Skeletal muscle cell (primary cell): ENCODE data around the gene NOL9.

ENCODE experiments used
- DNase-seq: peaks from one replicate; pipeline ENCODE4 v3.0.0-alpha.2; 2010; ENCODE audit warnings: low read depth
- H3K4me3 ChIP-seq: 2 replicates; pipeline ENCODE4 v1.5.1; 2011; ENCODE audit warnings: low read depth, mild to moderate bottlenecking, control low read depth, low read length, moderate library complexity

NOL9 gene

GRCh38 chr1:6591644-6592043 lies 37.3 kb upstream of the NOL9 start:
- H3K4me3 ChIP-seq = no peak overlapping the region
- no peak for DNase-seq

- no peak overlapping the region for H3K4me3 ChIP-seq
- DNase-seq = no peak
Measured at GRCh38 chr1:6591222-6591621, 36.9 kb upstream of the NOL9 start.

GRCh38 chr1:6590046-6590445 lies 35.7 kb upstream of the NOL9 start:
- no peak for DNase-seq
- no peak overlapping the region for H3K4me3 ChIP-seq

- no peak overlapping the region for H3K4me3 ChIP-seq
- DNase-seq = no peak
Measured at GRCh38 chr1:6588893-6589520, 34.7 kb upstream of the NOL9 start.

- DNase-seq = no peak
- H3K4me3 ChIP-seq = no peak overlapping the region
Measured at GRCh38 chr1:6588128-6588892, 34.0 kb upstream of the NOL9 start.

GRCh38 chr1:6587261-6588005 lies 33.1 kb upstream of the NOL9 start:
- no peak overlapping the region for H3K4me3 ChIP-seq

GRCh38 chr1:6586404-6586816 lies 32.1 kb upstream of the NOL9 start:
- DNase-seq = no peak
- no peak overlapping the region for H3K4me3 ChIP-seq

More at GRCh38 chr1:6587261-6588005, 33.1 kb upstream of the NOL9 start:
- no peak for DNase-seq

- H3K4me3 ChIP-seq = no peak overlapping the region
- no peak for DNase-seq
Measured at GRCh38 chr1:6585841-6586240, 31.5 kb upstream of the NOL9 start.

- H3K4me3 ChIP-seq = no peak overlapping the region
Measured at GRCh38 chr1:6585081-6585722, 30.9 kb upstream of the NOL9 start.

GRCh38 chr1:6584126-6585080 lies 30.1 kb upstream of the NOL9 start:
- no peak overlapping the region for H3K4me3 ChIP-seq
- DNase-seq = no peak

More at GRCh38 chr1:6585081-6585722, 30.9 kb upstream of the NOL9 start:
- DNase-seq = no peak

- H3K4me3 ChIP-seq = no peak overlapping the region
- DNase-seq = no peak
Measured at GRCh38 chr1:6582370-6582769, 28.1 kb upstream of the NOL9 start.

- H3K4me3 ChIP-seq = no peak overlapping the region
- DNase-seq = no peak
Measured at GRCh38 chr1:6581561-6582305, 27.4 kb upstream of the NOL9 start.

- no peak for DNase-seq
Measured at GRCh38 chr1:6580593-6581409, 26.5 kb upstream of the NOL9 start.

GRCh38 chr1:6580119-6580592 lies 25.8 kb upstream of the NOL9 start:
- H3K4me3 ChIP-seq = peak overlapping the region; percentile 72
- DNase-seq = no peak

More at GRCh38 chr1:6580593-6581409, 26.5 kb upstream of the NOL9 start:
- H3K4me3 ChIP-seq = peak overlapping the region; percentile 72

- DNase-seq = peak; percentile 84
- peak within 1 kb of the TSS; percentile 72 for H3K4me3 ChIP-seq
Measured at GRCh38 chr1:6579374-6580118, 25.2 kb upstream of the NOL9 start, which contains the start of gene ZBTB48. ZBTB48 (plus strand) TSS chr1:6579994; CDS start chr1:6580610, 616 bp downstream.

GRCh38 chr1:6578624-6579373 lies 24.5 kb upstream of the NOL9 start:
- DNase-seq = no peak
- no peak overlapping the region for H3K4me3 ChIP-seq
